Measurements from ENCODE around the gene TNK1. TPM values are rescaled to one million over a fixed set of nuclear protein-coding genes. Genes with fewer than 3 reads are reported as not detected.
A peak's percentile ranks its signal among the peaks of the same experiment; 100 is the strongest.
"Not testable (repeated sequence)": the region's sequence is repeated elsewhere in the genome, so short reads cannot be mapped to it uniquely, and the experiment has no call there.

TNK1 gene
- 1 to 10 TPM; 4.0 to 4.8 TPM for total RNA-seq

DNA sequence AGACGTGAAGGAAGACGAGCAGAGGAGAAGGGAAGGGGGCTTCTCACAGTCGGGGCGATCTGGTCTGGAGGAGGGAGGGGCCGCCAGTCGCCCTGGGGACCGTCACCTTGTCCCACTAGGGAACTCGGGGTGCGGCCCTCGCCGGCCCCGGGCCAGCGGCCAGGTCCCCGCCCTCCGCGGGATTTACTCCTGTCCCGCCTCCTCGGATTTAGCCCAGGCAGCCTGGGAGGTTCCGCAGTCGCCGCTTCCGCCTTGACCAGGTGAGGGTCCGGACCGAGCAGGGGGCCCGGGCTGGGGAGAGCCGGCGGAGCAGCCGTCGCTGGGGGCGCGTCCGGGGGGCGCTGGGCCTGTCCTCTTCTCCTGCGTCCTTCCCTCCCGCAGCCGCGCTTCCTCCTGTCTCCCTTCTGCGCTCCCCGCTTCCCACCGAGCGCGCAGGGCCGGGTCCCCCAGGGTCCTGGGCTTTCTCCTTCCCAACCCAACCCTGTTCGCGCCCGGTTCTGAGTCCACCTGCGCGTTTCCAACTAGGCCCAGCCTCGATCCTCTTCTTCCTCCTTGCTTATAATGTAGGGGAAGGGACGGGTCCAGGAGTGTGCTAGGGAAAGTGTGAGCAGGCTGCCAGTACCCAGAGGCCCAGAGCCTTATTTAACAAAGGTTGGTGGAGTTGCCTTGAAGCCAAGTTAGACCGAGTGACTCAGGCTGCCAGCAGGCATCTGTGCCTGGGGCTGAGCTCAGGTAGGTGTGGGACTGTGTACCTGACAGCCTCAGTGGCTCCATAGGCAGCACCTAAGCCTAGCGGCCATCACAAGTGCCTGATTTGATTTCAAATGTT lies at the start of gene TNK1:
TNK1 (plus strand) TSS at position 235 of the 829 bp plus-strand sequence. CDS start 1,838 bp downstream, outside the sequence.
- no peaks in the 10 kb centered on the region for H3K36me3 Mint-ChIP-seq (ENCODE audit: low read depth)
- intact Hi-C loops (cut with micrococcal nuclease): no loop called here
- peaks cover 4% of the 10 kb centered on the region for H3K4me1 Mint-ChIP-seq (ENCODE audit: low read depth)
- H3K27ac Mint-ChIP-seq: no peak within 1 kb of the TSS
- no peak within 1 kb of the TSS for H3K4me3 Mint-ChIP-seq
- CTCF ChIA-PET: interaction anchor here (1.1 to 1.6 kb wide), 2 partner anchors 25 to 133 kb away, joined by 3 to 5 read pairs; no protein-coding TSS in a partner anchor
- H3K9me3 Mint-ChIP-seq: peaks cover 3% of the 10 kb centered on the region
- no peak for DNase-seq
- peaks cover 35% of the 10 kb centered on the region for H3K27me3 Mint-ChIP-seq (ENCODE audit: low read depth)

DNA sequence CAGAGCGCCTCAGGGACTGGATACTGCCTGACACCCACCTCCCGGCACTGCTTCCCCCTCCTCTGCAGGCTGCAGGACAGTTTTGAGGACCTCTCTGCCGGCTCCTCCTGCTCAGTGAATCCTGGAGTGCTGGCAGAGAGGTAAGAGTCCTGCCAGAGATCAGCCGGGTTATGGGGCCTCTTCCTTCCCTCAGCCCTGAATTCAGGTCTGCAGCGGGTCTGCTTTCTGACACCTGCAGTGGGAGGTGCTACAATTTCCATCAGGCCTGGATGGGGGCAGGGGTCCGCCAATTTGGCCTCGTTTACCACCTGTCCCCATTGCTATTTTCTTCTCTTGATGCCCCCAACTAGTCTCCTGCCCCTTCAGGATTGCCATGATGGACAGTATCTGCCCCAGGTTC lies 48.8 kb upstream of the TNK1 start:
- Mint-ChIP-seq H3K27me3 (ENCODE audit: low read depth) (no peaks in the 10 kb centered on the region), H3K4me3 (peak overlapping the region; percentile 63), H3K27ac (peak overlapping the region; percentile 85), H3K4me1 (ENCODE audit: low read depth) (peaks cover 70% of the 10 kb centered on the region), H3K36me3 (ENCODE audit: low read depth) (peaks cover 4% of the 10 kb centered on the region), H3K9me3 (no peaks in the 10 kb centered on the region)
- intact Hi-C loops (cut with micrococcal nuclease): loop anchor here (5.0 to 10.0 kb wide), 2 partner anchors 150 to 513 kb away; partner anchors contain the start of genes POLR2A and SLC35G6
- CTCF ChIA-PET: interaction anchor here (1.7 kb wide), 1 partner anchor 14 kb away, joined by 3 read pairs; no protein-coding TSS in a partner anchor
- DNase-seq: no peak

DNA sequence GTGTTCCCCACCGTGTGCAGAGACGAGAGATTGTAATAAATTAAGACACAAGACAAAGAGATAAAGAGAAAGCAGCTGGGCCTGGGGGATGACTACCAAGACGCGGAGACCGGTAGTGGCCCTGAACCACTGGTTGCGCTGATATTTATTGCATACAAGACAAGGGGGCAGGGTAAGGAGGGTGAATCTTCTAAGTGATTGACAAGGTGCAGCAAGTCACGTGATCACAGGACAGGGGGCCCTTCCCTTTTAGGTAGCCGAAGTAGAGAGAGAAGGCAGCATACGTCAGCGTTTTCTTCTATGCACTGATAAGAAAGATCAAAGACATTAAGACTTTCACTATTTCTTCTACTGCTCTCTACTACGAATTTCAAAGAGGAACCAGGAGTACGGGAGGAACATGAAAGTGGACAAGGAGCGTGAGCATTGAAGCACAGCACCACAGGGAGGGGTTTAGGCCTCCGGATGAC lies 48.3 kb upstream of the TNK1 start:
- Mint-ChIP-seq H3K27ac (peak overlapping the region; percentile 85), H3K4me1 (ENCODE audit: low read depth) (peaks cover 70% of the 10 kb centered on the region), H3K4me3 (peak overlapping the region; percentile 63)
- CTCF ChIA-PET; H3K27me3 Mint-ChIP-seq (ENCODE audit: low read depth); H3K9me3 Mint-ChIP-seq; H3K36me3 Mint-ChIP-seq (ENCODE audit: low read depth): not testable (repeated sequence)
- intact Hi-C loops (cut with micrococcal nuclease): loop anchor here (5.0 to 10.0 kb wide), 2 partner anchors 150 to 512 kb away; partner anchors contain the start of genes POLR2A and SLC35G6
- peak; percentile 72 for DNase-seq

DNA sequence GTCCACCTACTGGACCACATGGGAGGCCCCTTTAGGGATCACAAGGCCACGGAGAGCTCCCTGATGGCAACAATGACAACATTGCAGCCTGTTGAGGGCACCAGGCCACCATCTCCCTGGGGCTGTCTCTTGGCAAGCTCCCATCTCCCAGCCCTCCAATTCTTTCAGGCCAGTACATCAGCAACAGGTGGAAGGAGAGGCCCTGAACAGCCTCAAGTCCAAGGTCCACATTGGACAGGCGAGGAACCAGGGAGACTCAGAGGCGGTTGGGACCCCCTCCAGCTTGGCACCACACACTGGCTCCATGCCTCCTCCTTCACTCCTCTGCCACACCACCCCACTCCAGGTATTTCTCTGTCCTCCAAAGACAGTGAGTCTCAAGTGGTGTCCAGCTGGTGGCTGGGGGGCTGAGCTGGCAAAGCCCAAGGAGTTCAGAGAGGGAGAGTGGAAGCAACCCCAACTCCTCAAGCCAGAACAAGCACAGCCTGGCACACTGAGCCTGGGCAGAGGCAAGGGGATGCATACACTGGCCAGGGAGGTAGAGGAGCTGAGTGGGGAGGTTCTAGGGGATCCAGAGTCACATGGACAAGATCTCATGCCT lies 45.9 kb upstream of the TNK1 start:
- CTCF ChIA-PET: interaction anchor here (0.6 to 4.2 kb wide), 8 partner anchors 9 to 226 kb away, joined by 3 to 42 read pairs (median 8); no protein-coding TSS in a partner anchor
- no peak for DNase-seq
- peak overlapping the region; percentile 98 for H3K27ac Mint-ChIP-seq
- H3K27me3 Mint-ChIP-seq (ENCODE audit: low read depth): no peaks in the 10 kb centered on the region
- H3K4me3 Mint-ChIP-seq: peak overlapping the region; percentile 96
- peaks cover 22% of the 10 kb centered on the region for H3K36me3 Mint-ChIP-seq (ENCODE audit: low read depth)
- intact Hi-C loops (cut with micrococcal nuclease): loop anchor here (5.0 to 10.0 kb wide), 2 partner anchors 147 to 510 kb away; partner anchors contain the start of genes POLR2A and SLC35G6
- peaks cover 65% of the 10 kb centered on the region for H3K4me1 Mint-ChIP-seq (ENCODE audit: low read depth)
- H3K9me3 Mint-ChIP-seq: no peaks in the 10 kb centered on the region

- DNase-seq; H3K27me3 Mint-ChIP-seq (ENCODE audit: low read depth); H3K9me3 Mint-ChIP-seq: not testable (repeated sequence)
- peaks cover 25% of the 10 kb centered on the region for H3K36me3 Mint-ChIP-seq (ENCODE audit: low read depth)
- H3K4me1 Mint-ChIP-seq (ENCODE audit: low read depth): peaks cover 64% of the 10 kb centered on the region
- H3K4me3 Mint-ChIP-seq: peak overlapping the region; percentile 96
- intact Hi-C loops (cut with micrococcal nuclease): loop anchor here (1.0 to 10.0 kb wide), 3 partner anchors 15 to 509 kb away; partner anchors contain the start of gene EIF5A
- CTCF ChIA-PET: interaction anchor here (0.8 to 4.2 kb wide), 8 partner anchors 10 to 225 kb away, joined by 3 to 42 read pairs (median 8); partner anchors contain the start of gene TMEM95
- H3K27ac Mint-ChIP-seq: peak overlapping the region; percentile 98
Observed at GRCh38 chr17:7335765-7336164, 45.1 kb upstream of the TNK1 start.

- peak; percentile 95 for DNase-seq
- Mint-ChIP-seq H3K4me3 (peak within 1 kb of the TSS; percentile 96), H3K36me3 (ENCODE audit: low read depth) (peaks cover 27% of the 10 kb centered on the region), H3K4me1 (ENCODE audit: low read depth) (peaks cover 59% of the 10 kb centered on the region), H3K9me3 (no peaks in the 10 kb centered on the region), H3K27ac (peak within 1 kb of the TSS; percentile 98), H3K27me3 (ENCODE audit: low read depth) (no peaks in the 10 kb centered on the region)
- intact Hi-C loops (cut with micrococcal nuclease): loop anchor here (1.0 to 10.0 kb wide), 3 partner anchors 14 to 508 kb away; partner anchors contain the start of gene EIF5A
- CTCF ChIA-PET: interaction anchor here (0.5 to 4.2 kb wide), 12 partner anchors 9 to 253 kb away, joined by 3 to 42 read pairs (median 6); partner anchors contain the start of genes SOX15 and TMEM95
Observed at GRCh38 chr17:7336240-7337175, 44.4 kb upstream of the TNK1 start, which contains the start of gene ACAP1. Gene ACAP1, plus strand, starts transcription at chr17:7336529. Its CDS starts 206 bp downstream, at chr17:7336735.

- CTCF ChIA-PET: interaction anchor here (0.6 to 4.2 kb wide), 10 partner anchors 8 to 252 kb away, joined by 3 to 42 read pairs (median 6); partner anchors contain the start of genes NEURL4, SOX15 and TMEM95
- not testable (repeated sequence) for H3K9me3 Mint-ChIP-seq; DNase-seq; H3K27me3 Mint-ChIP-seq (ENCODE audit: low read depth)
- peak overlapping the region; percentile 96 for H3K4me3 Mint-ChIP-seq
- intact Hi-C loops (cut with micrococcal nuclease): loop anchor here (2.0 to 10.0 kb wide), 2 partner anchors 13 to 507 kb away; no protein-coding TSS in a partner anchor
- peaks cover 50% of the 10 kb centered on the region for H3K4me1 Mint-ChIP-seq (ENCODE audit: low read depth)
- peak overlapping the region; percentile 98 for H3K27ac Mint-ChIP-seq
- peaks cover 35% of the 10 kb centered on the region for H3K36me3 Mint-ChIP-seq (ENCODE audit: low read depth)
Observed at GRCh38 chr17:7337600-7337999, 43.3 kb upstream of the TNK1 start.

- CTCF ChIA-PET: interaction anchor here (1.0 kb wide), 2 partner anchors 8 to 15 kb away, joined by 3 to 4 read pairs; no protein-coding TSS in a partner anchor
- Mint-ChIP-seq H3K4me3 (no peak overlapping the region), H3K27me3 (ENCODE audit: low read depth) (no peaks in the 10 kb centered on the region), H3K27ac (no peak overlapping the region), H3K4me1 (ENCODE audit: low read depth) (peaks cover 37% of the 10 kb centered on the region), H3K9me3 (no peaks in the 10 kb centered on the region), H3K36me3 (ENCODE audit: low read depth) (peaks cover 40% of the 10 kb centered on the region)
- intact Hi-C loops (cut with micrococcal nuclease): no loop called here
- DNase-seq: no peak
Observed at GRCh38 chr17:7340179-7340578, 40.7 kb upstream of the TNK1 start.

- peaks cover 26% of the 10 kb centered on the region for H3K4me1 Mint-ChIP-seq (ENCODE audit: low read depth)
- peaks cover 38% of the 10 kb centered on the region for H3K36me3 Mint-ChIP-seq (ENCODE audit: low read depth)
- no peak for DNase-seq
- H3K27ac Mint-ChIP-seq: no peak overlapping the region
- no peak overlapping the region for H3K4me3 Mint-ChIP-seq
- CTCF ChIA-PET: interaction anchor here (1.0 kb wide), 1 partner anchor 14 kb away, joined by 3 read pairs; no protein-coding TSS in a partner anchor
- no peaks in the 10 kb centered on the region for H3K27me3 Mint-ChIP-seq (ENCODE audit: low read depth)
- no peaks in the 10 kb centered on the region for H3K9me3 Mint-ChIP-seq
- intact Hi-C loops (cut with micrococcal nuclease): no loop called here
Observed at GRCh38 chr17:7341842-7342241, 39.0 kb upstream of the TNK1 start.

DNA sequence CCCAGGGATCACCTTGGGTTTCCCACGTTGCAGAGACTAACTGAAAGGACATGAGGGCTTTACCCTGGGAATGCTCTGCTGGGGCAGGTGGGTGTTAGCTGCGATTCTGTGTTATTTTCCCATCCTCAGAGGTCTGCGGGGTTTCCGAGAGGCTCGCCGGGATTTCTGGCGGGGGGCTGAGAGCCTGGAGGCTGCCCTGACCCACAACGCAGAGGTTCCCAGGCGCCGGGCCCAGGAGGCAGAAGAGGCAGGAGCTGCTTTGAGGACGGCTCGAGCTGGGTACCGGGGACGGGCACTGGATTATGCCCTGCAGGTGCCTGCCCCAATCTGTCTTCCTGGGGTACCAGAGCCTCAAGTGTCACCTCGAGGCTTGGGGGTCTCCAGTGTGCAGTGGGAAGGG lies 37.6 kb upstream of the TNK1 start:
- no peaks in the 10 kb centered on the region for H3K9me3 Mint-ChIP-seq
- no peak overlapping the region for H3K27ac Mint-ChIP-seq
- DNase-seq: no peak

More for the DNA sequence above, 37.6 kb upstream of the TNK1 start:
- Mint-ChIP-seq H3K36me3 (ENCODE audit: low read depth) (peaks cover 34% of the 10 kb centered on the region), H3K4me3 (no peak overlapping the region), H3K4me1 (ENCODE audit: low read depth) (peaks cover 15% of the 10 kb centered on the region), H3K27me3 (ENCODE audit: low read depth) (no peaks in the 10 kb centered on the region)
- intact Hi-C loops (cut with micrococcal nuclease): no loop called here
- CTCF ChIA-PET: interaction anchor here (2.3 to 2.4 kb wide), 2 partner anchors 17 to 62 kb away, joined by 6 to 7 read pairs; partner anchors contain the start of gene SLC2A4

Measured in activated naive CD4-positive, alpha-beta T cell treated with anti-CD3 and anti-CD28 coated beads for 36 hours (primary cell).